ENCODE data around the gene POU2AF1.

POU2AF1 gene

DNA sequence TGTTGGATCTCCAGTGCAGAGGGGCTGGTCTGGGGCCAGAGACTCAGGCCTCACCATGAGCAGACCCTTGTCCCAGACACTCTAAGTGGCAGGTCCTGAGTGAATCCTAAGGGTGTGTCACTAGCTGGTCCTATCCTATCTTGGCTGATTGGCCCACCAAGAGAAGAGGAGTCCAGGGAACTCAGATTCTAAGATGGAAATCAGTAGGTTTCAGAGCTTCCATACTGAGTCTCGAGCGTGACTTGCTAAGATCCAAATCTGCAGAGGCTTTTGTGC, 10.9 kb downstream of the POU2AF1 start:
- H3K4me1 ChIP-seq (ENCODE audit: control insufficient read depth in 1 of 2, insufficient read depth in 1 of 2, low read depth in 1 of 2, low read length in 1 of 2), result no peaks in the 10 kb centered on the region
- no peaks in the 10 kb centered on the region for H3K27me3 ChIP-seq
- no peak overlapping the region for H3K27ac ChIP-seq
- H3K4me3 ChIP-seq (ENCODE audit: low read depth in 1 of 2, low read length in 1 of 2), result no peak overlapping the region
- no peaks in the 10 kb centered on the region for H3K9me3 ChIP-seq
- TF ChIP-seq, protein P1, sequence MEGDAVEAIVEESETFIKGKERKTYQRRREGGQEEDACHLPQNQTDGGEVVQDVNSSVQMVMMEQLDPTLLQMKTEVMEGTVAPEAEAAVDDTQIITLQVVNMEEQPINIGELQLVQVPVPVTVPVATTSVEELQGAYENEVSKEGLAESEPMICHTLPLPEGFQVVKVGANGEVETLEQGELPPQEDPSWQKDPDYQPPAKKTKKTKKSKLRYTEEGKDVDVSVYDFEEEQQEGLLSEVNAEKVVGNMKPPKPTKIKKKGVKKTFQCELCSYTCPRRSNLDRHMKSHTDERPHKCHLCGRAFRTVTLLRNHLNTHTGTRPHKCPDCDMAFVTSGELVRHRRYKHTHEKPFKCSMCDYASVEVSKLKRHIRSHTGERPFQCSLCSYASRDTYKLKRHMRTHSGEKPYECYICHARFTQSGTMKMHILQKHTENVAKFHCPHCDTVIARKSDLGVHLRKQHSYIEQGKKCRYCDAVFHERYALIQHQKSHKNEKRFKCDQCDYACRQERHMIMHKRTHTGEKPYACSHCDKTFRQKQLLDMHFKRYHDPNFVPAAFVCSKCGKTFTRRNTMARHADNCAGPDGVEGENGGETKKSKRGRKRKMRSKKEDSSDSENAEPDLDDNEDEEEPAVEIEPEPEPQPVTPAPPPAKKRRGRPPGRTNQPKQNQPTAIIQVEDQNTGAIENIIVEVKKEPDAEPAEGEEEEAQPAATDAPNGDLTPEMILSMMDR (IDR thresholded peaks at IDR 0.05), result no peak
- no peaks in the 10 kb centered on the region for H3K36me3 ChIP-seq

DNA sequence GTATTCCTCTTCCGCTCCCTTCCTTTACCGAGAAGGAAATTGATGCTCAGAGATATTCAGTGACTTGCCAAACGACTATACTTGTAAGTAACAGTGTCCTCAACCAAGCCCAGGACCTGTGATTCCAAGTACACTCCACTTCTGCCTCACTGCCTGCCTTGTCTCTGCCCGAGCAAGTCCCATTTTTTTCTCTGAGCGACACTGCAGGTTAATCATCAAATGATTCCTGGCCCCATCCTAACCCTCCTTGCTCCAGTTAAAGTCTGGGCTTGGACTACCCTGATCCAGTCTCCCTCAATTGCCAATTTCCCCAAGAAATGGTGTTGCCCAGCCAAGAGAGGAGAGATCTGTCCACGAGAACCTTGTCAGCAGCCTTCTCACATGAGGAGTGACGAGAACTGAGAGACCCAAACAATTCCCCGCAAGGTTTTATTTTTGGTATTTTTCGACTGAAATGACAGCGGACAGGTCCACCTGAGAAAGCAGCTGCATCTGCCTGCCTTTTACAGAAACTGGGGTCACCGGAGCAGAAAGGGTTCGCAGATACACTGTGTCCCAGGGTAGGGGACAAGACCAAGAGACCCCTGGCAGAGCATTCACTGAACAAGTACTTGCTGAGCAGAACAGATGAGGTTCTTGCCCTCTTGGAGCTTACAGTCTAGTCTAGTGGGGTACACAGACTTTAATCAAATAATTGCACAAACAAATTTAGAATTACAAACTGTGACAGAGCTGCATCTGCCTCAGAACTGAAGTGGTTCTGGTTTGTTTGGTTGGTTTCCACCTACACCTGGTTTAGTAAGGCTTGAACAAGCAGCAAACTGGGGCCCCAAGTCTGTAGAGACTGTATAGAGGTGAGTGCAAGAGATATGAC, 11.4 kb downstream of the POU2AF1 start:
- no peak overlapping the region for H3K27ac ChIP-seq

DNA sequence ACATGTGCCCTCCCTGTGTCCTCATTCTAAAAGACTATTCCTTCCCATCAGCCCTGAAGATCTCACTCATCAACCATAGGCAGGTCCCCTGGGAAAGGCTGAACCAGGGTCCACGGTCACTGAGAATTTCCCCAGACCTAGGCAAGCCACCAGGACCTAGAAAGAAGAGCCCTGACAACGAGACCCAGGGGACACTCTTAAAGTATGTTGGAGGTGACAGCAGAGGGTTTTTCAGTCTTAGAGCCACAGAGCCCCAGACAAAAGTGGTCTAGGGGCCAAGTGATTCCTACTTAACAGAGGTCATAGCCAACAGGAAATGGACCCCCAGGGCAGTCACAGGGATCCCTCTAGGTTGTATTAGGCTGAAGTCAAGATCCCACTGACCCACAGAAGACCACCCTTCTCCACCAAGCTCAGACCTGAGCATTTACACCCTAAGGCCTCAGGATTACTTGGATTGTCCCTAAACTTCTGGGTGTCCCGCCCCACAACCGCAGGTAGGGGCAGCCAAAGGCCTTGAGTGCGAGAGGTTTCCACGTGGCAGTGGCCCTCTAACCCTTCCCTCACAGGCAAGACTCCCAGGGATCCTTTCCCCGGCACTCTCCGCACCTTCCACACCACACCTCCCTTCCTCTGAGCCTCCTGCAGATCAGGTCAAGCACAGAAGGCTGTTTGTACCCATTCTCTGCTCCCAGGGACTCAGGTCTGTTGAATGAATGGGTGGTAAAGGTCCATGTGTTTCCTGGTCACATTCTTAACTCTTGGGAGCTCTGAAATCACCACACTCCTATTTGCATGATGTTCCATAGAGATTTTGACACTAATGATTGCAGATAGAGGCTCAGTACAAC, 12.3 kb downstream of the POU2AF1 start:
- no peak overlapping the region for H3K27ac ChIP-seq
- H3K36me3 ChIP-seq, result no peaks in the 10 kb centered on the region
- H3K9me3 ChIP-seq, result no peaks in the 10 kb centered on the region
- no peaks in the 10 kb centered on the region for H3K4me1 ChIP-seq (ENCODE audit: control insufficient read depth in 1 of 2, insufficient read depth in 1 of 2, low read depth in 1 of 2, low read length in 1 of 2)
- no peaks in the 10 kb centered on the region for H3K27me3 ChIP-seq
- H3K4me3 ChIP-seq (ENCODE audit: low read depth in 1 of 2, low read length in 1 of 2), result no peak overlapping the region
- TF ChIP-seq, protein P1 (IDR thresholded peaks at IDR 0.05), result no peak

More for the DNA sequence above, 11.4 kb downstream of the POU2AF1 start:
- TF ChIP-seq, protein P1 (IDR thresholded peaks at IDR 0.05), result no peak
- no peaks in the 10 kb centered on the region for H3K4me1 ChIP-seq (ENCODE audit: control insufficient read depth in 1 of 2, insufficient read depth in 1 of 2, low read depth in 1 of 2, low read length in 1 of 2)
- H3K9me3 ChIP-seq, result no peaks in the 10 kb centered on the region
- H3K36me3 ChIP-seq, result no peaks in the 10 kb centered on the region
- no peaks in the 10 kb centered on the region for H3K27me3 ChIP-seq
- H3K4me3 ChIP-seq (ENCODE audit: low read depth in 1 of 2, low read length in 1 of 2), result no peak overlapping the region

DNA sequence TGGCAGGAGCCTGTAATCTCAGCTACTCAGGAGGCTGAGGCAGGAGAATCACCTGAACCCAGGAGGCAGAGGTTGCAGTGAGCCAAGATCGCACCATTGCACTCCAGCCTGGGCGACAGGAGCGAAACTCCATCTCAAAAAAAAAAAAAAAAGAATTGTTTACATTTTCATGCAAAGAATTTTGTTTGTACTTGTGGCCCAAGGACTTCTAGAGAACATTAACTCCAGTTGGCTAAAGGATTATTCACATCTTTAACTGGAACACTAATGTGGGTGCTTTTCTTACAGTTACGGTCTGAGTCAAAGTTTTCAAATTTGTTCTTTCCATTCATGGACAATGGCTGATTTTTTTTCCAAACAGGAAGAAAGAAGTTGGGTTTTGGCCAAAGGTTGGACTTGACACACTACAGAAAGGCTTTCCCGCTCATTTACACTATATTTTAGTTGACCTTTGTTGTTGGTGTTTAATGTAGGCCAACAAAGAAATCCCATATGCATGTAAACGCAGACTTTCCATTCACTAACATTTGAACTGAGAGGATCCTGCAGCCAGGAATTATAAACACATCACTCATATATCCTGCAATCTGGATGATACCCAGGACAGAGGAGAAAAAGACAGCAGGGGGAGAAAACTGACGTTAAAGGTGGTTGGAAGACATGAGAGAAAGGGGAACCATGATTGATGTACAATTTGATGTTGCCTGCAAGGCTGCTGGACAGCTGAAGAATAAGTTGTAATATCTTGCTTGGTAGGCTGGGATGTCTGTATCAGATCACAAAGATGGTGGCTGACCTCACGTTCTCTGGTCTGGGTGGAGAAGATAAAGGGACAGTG, 13.1 kb downstream of the POU2AF1 start:
- H3K27me3 ChIP-seq, result no peaks in the 10 kb centered on the region
- TF ChIP-seq, protein P1 (IDR thresholded peaks at IDR 0.05), result no peak
- no peaks in the 10 kb centered on the region for H3K4me1 ChIP-seq (ENCODE audit: control insufficient read depth in 1 of 2, insufficient read depth in 1 of 2, low read depth in 1 of 2, low read length in 1 of 2)
- no peaks in the 10 kb centered on the region for H3K9me3 ChIP-seq
- no peaks in the 10 kb centered on the region for H3K36me3 ChIP-seq
- H3K4me3 ChIP-seq (ENCODE audit: low read depth in 1 of 2, low read length in 1 of 2), result no peak overlapping the region
- H3K27ac ChIP-seq, result no peak overlapping the region

DNA sequence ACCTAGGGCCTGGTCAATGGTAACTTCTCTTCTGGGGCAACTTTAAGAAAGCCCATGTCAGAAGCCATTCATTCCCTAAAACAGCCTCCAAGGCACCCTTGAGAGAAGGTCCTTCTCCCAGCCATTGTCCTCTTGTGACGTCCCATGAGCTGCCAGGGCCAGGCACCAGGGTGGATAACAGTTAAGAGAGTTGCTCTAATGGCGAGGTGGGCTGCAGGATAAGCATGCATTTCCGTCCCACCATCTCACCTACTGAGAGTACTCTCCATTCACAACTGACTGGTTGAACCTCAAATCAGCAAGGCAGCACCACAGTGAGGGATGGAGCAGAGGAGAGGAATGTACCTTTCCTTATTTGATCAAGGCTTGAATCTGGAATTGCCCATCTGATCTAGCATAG, 14.6 kb downstream of the POU2AF1 start:
- H3K9me3 ChIP-seq, result no peaks in the 10 kb centered on the region
- TF ChIP-seq, protein P1 (IDR thresholded peaks at IDR 0.05), result no peak
- no peak overlapping the region for H3K4me3 ChIP-seq (ENCODE audit: low read depth in 1 of 2, low read length in 1 of 2)
- H3K4me1 ChIP-seq (ENCODE audit: control insufficient read depth in 1 of 2, insufficient read depth in 1 of 2, low read depth in 1 of 2, low read length in 1 of 2), result no peaks in the 10 kb centered on the region
- no peak overlapping the region for H3K27ac ChIP-seq
- no peaks in the 10 kb centered on the region for H3K36me3 ChIP-seq
- H3K27me3 ChIP-seq, result no peaks in the 10 kb centered on the region
